Brain microvascular endothelial cell (primary cell): ENCODE data around the gene TAS2R40.

ENCODE experiments used
- DNase-seq: peaks from one replicate; pipeline ENCODE4 v3.0.0-alpha.2; 2020
- H3K27ac ChIP-seq: fragments of 250-450 bp; sonication (Bioruptor Pico); 2 replicates; pipeline ENCODE4 v1.5.1; 2020; ENCODE audit warnings: mild to moderate bottlenecking, moderate library complexity
- H3K27me3 ChIP-seq: fragments of 250-450 bp; sonication (Bioruptor Pico); replicated peaks from 2 replicates; pipeline ENCODE4 v1.5.1; 2020; ENCODE audit warnings: mild to moderate bottlenecking
- H3K36me3 ChIP-seq: fragments of 250-450 bp; sonication (Bioruptor Pico); replicated peaks from 2 replicates; pipeline ENCODE4 v1.5.1; 2020; ENCODE audit warnings: mild to moderate bottlenecking
- H3K4me3 ChIP-seq: 2 replicates; pipeline ENCODE4 v1.5.1; 2011; ENCODE audit warnings: low read depth, mild to moderate bottlenecking, control low read depth, low read length, moderate library complexity
- in situ Hi-C: cut with HindIII; loops from 2 replicates; pipeline ENCODE4 v1.10.0; 2017; ENCODE audit warnings: low sequenced_read_pairs, low pct_ligation_motif_present
- TF ChIP-seq, protein P1 (sequence below): IDR thresholded peaks from 2 replicates; pipeline ENCODE4 v1.5.1; 2011; ENCODE audit warnings: low read depth, mild to moderate bottlenecking, moderate library complexity, low read length, control low read depth, inconsistent platforms; ENCODE audit errors: missing control alignments

Gene TAS2R40

DNA sequence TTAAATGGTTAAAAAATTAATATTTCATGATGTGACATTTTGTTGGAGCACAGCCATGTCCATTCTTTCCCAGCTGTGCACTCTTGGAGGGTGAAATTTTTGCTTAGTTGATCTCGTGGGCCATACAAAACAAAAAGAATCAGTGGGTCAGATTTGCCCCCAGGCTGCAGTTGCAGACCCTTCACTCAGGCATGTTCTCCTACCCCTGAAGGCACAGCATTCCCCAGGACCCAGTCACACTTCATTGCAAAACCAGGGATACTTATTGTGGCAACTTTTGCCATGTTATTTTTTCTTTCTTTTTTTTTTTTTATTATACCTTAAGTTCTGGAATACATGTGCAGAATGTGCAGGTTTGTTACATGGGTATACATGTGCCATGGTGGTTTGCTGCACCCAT lies 6.0 kb downstream of the TAS2R40 start:
- Histone ChIP-seq H3K4me3 (no peak overlapping the region), H3K27me3 (no peaks in the 10 kb centered on the region), H3K27ac (no peak overlapping the region), H3K36me3 (no peaks in the 10 kb centered on the region)
- TF ChIP-seq, protein P1, sequence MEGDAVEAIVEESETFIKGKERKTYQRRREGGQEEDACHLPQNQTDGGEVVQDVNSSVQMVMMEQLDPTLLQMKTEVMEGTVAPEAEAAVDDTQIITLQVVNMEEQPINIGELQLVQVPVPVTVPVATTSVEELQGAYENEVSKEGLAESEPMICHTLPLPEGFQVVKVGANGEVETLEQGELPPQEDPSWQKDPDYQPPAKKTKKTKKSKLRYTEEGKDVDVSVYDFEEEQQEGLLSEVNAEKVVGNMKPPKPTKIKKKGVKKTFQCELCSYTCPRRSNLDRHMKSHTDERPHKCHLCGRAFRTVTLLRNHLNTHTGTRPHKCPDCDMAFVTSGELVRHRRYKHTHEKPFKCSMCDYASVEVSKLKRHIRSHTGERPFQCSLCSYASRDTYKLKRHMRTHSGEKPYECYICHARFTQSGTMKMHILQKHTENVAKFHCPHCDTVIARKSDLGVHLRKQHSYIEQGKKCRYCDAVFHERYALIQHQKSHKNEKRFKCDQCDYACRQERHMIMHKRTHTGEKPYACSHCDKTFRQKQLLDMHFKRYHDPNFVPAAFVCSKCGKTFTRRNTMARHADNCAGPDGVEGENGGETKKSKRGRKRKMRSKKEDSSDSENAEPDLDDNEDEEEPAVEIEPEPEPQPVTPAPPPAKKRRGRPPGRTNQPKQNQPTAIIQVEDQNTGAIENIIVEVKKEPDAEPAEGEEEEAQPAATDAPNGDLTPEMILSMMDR: no peak
- in situ Hi-C loops: no loop called here
- DNase-seq: no peak

DNA sequence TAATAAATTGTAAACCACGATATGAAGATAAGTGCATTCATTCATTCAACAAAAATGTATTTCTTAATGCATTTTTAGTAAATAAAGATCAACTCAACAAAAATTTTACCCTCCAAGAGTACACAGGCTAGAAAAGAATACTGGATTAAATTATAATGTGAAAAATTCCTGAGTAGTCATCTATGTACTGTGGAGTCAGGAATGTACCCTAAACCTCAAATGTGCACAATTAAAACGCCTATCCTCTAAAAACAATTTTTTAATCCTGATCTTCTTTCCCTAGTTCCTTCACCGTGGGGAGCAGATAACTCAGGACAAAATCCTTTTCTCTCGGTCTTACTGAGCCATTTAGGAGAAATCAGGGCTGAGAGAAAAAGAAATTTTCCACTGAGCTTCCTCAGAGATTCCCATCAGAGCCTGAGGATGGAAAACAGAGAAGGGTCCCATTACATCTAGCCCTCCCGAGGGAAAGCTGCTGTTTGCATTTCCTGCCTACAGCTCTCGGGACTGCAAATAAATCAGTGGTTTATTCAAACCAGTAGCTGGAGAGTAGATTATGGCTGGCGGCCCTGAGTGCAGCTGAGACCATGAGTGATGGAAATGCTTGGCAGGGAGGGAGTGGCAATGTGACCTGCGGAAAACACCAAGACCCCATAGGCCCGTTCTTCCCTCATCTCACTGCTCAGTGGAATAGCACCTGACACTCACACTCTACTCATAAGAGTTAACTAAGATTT lies 7.4 kb downstream of the TAS2R40 start:
- no peak for DNase-seq
- Histone ChIP-seq H3K27ac (no peak overlapping the region), H3K36me3 (no peaks in the 10 kb centered on the region), H3K27me3 (no peaks in the 10 kb centered on the region), H3K4me3 (no peak overlapping the region)
- TF ChIP-seq, protein P1: no peak
- in situ Hi-C loops: no loop called here

DNA sequence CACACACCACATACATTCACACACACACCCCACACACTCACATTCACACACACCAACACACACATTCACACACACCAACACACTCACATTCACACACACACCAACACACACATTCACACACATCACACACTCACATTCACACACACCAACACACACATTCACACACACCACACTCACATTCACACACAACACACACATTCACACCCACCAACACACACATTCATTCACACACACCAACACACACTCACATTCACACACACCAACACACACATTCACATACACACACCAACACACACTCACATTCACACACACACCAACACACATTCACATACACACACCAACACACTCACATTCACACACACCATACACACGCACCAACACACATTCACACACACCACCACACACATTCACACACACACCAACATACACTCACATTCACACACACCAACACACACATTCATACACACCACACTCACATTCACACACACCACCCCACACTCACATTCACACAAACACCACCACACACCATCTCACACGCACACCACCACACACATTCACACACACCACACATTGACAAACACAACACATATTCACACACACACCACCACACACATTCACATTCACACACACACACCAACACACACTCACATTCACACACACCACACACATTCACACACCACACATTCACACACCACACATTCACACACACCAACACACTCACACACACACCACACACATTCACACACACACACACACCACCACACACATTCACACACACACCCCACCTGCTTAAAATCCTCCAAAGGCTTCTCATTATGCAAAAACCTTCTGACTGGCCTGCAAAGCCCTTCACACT lies 9.0 kb downstream of the TAS2R40 start:
- TF ChIP-seq, protein P1: no peak
- no peak for DNase-seq
- Histone ChIP-seq H3K27me3 (no peaks in the 10 kb centered on the region), H3K36me3 (no peaks in the 10 kb centered on the region), H3K27ac (no peak overlapping the region), H3K4me3 (no peak overlapping the region)
- in situ Hi-C loops: no loop called here

DNA sequence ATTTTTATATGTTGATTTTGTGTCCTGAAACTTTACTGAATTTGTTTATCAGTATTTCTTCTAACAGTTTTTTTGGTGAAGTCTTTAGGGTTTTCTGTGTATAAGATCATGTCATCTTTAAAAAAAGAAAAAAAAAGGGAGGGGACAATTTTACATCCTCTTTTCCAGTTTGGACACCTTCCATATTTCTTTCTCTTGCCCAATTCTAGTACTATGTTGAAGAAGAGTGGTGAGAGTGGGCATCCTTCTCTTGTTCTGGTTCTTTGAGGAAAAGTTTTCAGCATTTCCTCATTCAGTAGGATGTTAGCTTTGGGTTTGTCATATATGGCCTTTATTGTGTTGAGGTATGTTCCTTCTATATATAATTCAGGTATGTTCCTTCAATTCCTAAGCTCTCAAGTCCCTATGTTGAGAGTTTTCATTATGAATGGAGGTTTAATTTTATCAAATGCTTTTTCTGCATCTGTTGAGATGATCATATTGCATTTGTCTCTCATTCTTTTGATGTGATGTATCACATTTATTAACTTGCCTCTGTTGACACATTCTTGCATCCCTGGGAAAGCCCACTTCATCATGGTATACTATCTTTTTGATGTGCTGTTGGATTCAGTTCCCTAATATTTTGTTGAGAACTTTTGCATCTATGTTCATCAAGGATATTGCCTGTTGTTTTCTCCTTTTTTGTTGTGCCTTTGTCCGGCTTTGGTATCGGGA lies 12.1 kb downstream of the TAS2R40 start:
- DNase-seq: no peak
- in situ Hi-C loops: no loop called here
- TF ChIP-seq, protein P1: no peak
- Histone ChIP-seq H3K27ac (no peak overlapping the region), H3K36me3 (no peaks in the 10 kb centered on the region), H3K27me3 (no peaks in the 10 kb centered on the region), H3K4me3 (no peak overlapping the region)

DNA sequence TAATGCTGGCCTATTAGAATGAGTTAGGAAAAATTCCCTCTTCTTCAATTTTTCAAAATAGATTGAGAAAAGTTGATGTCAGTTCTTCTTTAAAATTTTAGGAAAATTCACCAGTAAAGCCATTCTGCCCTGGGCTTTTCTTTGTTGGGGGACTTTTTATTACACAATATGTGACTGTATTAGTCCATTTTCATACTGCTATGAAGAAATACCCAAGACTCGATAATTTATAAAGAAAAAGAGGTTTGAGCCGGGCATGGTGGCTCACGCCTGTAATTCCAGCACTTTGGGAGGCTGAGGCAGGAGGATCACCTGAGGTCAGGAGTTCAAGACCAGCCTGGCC lies 12.7 kb downstream of the TAS2R40 start:
- H3K27me3 ChIP-seq: no peaks in the 10 kb centered on the region
- in situ Hi-C loops: no loop called here
- DNase-seq: no peak
- no peaks in the 10 kb centered on the region for H3K36me3 ChIP-seq
- no peak overlapping the region for H3K27ac ChIP-seq
- TF ChIP-seq, protein P1: no peak
- H3K4me3 ChIP-seq: no peak overlapping the region
